ENCODE results near the gene IKZF3. TPM values are rescaled to one million over a fixed set of nuclear protein-coding genes. Genes with fewer than 3 reads are reported as not detected.

Gene IKZF3
- polyA plus RNA-seq, 12 donors = 0.06 to 1.5 (median 0.25) TPM; not detected in 2

GRCh38 chr17:39818358-39819000 lies 45.6 kb downstream of the IKZF3 start:
- DNase-seq = no peak

- no peak for DNase-seq
These were observed 47.8 kb downstream of the IKZF3 start for GRCh38 chr17:39816272-39816671.

- DNase-seq = no peak
These were observed 49.6 kb downstream of the IKZF3 start for GRCh38 chr17:39814497-39814896.

- DNase-seq = no peak
These were observed 50.5 kb downstream of the IKZF3 start for GRCh38 chr17:39813631-39814030.

GRCh38 chr17:39812466-39812865 lies 51.6 kb downstream of the IKZF3 start:
- no peak for DNase-seq

- DNase-seq = no peak
These were observed 53.0 kb downstream of the IKZF3 start for GRCh38 chr17:39810939-39811728.

GRCh38 chr17:39809221-39809620 lies 54.9 kb downstream of the IKZF3 start:
- no peak for DNase-seq

- no peak for DNase-seq
These were observed 55.6 kb downstream of the IKZF3 start for GRCh38 chr17:39808409-39808997.

- DNase-seq = no peak
These were observed 59.3 kb downstream of the IKZF3 start for GRCh38 chr17:39804839-39805238.

GRCh38 chr17:39801055-39801454 lies 63.1 kb downstream of the IKZF3 start:
- DNase-seq = no peak

GRCh38 chr17:39800540-39800939 lies 63.6 kb downstream of the IKZF3 start:
- no peak for DNase-seq

- no peak for DNase-seq
These were observed 64.7 kb downstream of the IKZF3 start for GRCh38 chr17:39799395-39799794.

GRCh38 chr17:39794249-39794970 lies 69.7 kb downstream of the IKZF3 start:
- no peak for DNase-seq

- no peak for DNase-seq
These were observed 70.7 kb downstream of the IKZF3 start for GRCh38 chr17:39793301-39793872.

GRCh38 chr17:39792526-39793221 lies 71.4 kb downstream of the IKZF3 start:
- DNase-seq = no peak

- DNase-seq = no peak
These were observed 72.8 kb downstream of the IKZF3 start for GRCh38 chr17:39791111-39791992.

GRCh38 chr17:39787743-39788484 lies 76.2 kb downstream of the IKZF3 start:
- DNase-seq = no peak

- no peak for DNase-seq
These were observed 77.1 kb downstream of the IKZF3 start for GRCh38 chr17:39787041-39787440.

GRCh38 chr17:39782980-39783379 lies 81.1 kb downstream of the IKZF3 start:
- no peak for DNase-seq

- DNase-seq = no peak
These were observed 81.6 kb downstream of the IKZF3 start for GRCh38 chr17:39782481-39782880.
